Mesothelial cell of epicardium (in vitro differentiated cells): ENCODE data around the gene RASL10A. TPM values are rescaled to one million over a fixed set of nuclear protein-coding genes. Genes with fewer than 3 reads are reported as not detected.

Experiments used
- DNase-seq, 2 experiments: peaks; one replicate each; pipeline ENCODE4 v3.0.0; 2021; ENCODE audit warnings: low spot score in 2 of 2; ENCODE audit not compliant: unreplicated experiment in 2 of 2
- H3K27ac Mint-ChIP-seq: 2 replicates; pipeline ENCODE4 v1.8.0; 2021; ENCODE audit warnings: mixed read lengths
- H3K27me3 Mint-ChIP-seq: 2 replicates; pipeline ENCODE4 v1.8.0; 2021; ENCODE audit warnings: low read depth, mixed read lengths
- H3K36me3 Mint-ChIP-seq: 2 replicates; pipeline ENCODE4 v1.8.0; 2021; ENCODE audit warnings: mixed read lengths
- H3K4me1 Mint-ChIP-seq: 2 replicates; pipeline ENCODE4 v1.8.0; 2021; ENCODE audit warnings: mixed read lengths
- H3K4me3 Mint-ChIP-seq: 2 replicates; pipeline ENCODE4 v1.8.0; 2021; ENCODE audit warnings: mild to moderate bottlenecking, moderate library complexity, mixed read lengths
- H3K9me3 Mint-ChIP-seq: 2 replicates; pipeline ENCODE4 v1.8.0; 2021; ENCODE audit warnings: mixed read lengths
- total RNA-seq: library from RNA; stranded (reverse); gene quantifications from 3 replicates; pipeline ENCODE4 v1.2.1, GENCODE V29; 2021
- TF ChIP-seq, protein P1 (sequence below): fragments of 200-600 bp; sonication (generic); IDR thresholded peaks from one replicate; pipeline ENCODE4 v1.5.0; 2021; ENCODE audit warnings: antibody characterized with exemption; ENCODE audit not compliant: unreplicated experiment

Gene RASL10A
- total RNA-seq, 1 donor from 2014 or later: 3.8 TPM

GRCh38 chr22:29341056-29341848 lies 25.8 kb upstream of the RASL10A start:
- no peak overlapping the region for H3K27ac Mint-ChIP-seq
- no peaks in the 10 kb centered on the region for H3K9me3 Mint-ChIP-seq
- DNase-seq: no peak
- no peak overlapping the region for H3K4me3 Mint-ChIP-seq
- TF ChIP-seq, protein P1, sequence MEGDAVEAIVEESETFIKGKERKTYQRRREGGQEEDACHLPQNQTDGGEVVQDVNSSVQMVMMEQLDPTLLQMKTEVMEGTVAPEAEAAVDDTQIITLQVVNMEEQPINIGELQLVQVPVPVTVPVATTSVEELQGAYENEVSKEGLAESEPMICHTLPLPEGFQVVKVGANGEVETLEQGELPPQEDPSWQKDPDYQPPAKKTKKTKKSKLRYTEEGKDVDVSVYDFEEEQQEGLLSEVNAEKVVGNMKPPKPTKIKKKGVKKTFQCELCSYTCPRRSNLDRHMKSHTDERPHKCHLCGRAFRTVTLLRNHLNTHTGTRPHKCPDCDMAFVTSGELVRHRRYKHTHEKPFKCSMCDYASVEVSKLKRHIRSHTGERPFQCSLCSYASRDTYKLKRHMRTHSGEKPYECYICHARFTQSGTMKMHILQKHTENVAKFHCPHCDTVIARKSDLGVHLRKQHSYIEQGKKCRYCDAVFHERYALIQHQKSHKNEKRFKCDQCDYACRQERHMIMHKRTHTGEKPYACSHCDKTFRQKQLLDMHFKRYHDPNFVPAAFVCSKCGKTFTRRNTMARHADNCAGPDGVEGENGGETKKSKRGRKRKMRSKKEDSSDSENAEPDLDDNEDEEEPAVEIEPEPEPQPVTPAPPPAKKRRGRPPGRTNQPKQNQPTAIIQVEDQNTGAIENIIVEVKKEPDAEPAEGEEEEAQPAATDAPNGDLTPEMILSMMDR: no peak
- peaks cover 20% of the 10 kb centered on the region for H3K4me1 Mint-ChIP-seq
- H3K36me3 Mint-ChIP-seq: peaks cover 27% of the 10 kb centered on the region
- no peaks in the 10 kb centered on the region for H3K27me3 Mint-ChIP-seq

DNA sequence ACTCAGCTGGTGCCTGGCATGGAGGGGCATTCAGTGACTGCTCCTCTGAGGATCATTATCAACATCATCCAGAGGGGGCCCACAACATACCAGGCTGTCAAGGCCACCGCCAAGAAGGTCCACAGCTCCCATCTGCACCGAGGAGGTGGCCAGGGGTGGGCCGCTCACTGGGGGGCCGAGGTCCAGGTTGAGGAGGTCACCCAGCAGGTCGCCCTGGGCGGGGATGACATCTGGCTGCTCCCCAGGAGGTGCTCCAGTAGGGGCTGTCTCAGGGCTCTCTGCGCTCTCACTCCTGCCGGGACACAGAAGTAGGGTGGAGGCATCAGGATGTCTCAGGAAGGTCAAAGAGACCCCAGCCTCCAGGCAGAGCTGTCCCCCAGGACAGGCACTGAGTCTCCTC lies 25.1 kb upstream of the RASL10A start:
- H3K4me1 Mint-ChIP-seq: peaks cover 20% of the 10 kb centered on the region
- TF ChIP-seq, protein P1: no peak
- no peak overlapping the region for H3K4me3 Mint-ChIP-seq
- DNase-seq: no peak
- H3K9me3 Mint-ChIP-seq: no peaks in the 10 kb centered on the region
- H3K27ac Mint-ChIP-seq: no peak overlapping the region
- H3K27me3 Mint-ChIP-seq: no peaks in the 10 kb centered on the region
- H3K36me3 Mint-ChIP-seq: peaks cover 22% of the 10 kb centered on the region

DNA sequence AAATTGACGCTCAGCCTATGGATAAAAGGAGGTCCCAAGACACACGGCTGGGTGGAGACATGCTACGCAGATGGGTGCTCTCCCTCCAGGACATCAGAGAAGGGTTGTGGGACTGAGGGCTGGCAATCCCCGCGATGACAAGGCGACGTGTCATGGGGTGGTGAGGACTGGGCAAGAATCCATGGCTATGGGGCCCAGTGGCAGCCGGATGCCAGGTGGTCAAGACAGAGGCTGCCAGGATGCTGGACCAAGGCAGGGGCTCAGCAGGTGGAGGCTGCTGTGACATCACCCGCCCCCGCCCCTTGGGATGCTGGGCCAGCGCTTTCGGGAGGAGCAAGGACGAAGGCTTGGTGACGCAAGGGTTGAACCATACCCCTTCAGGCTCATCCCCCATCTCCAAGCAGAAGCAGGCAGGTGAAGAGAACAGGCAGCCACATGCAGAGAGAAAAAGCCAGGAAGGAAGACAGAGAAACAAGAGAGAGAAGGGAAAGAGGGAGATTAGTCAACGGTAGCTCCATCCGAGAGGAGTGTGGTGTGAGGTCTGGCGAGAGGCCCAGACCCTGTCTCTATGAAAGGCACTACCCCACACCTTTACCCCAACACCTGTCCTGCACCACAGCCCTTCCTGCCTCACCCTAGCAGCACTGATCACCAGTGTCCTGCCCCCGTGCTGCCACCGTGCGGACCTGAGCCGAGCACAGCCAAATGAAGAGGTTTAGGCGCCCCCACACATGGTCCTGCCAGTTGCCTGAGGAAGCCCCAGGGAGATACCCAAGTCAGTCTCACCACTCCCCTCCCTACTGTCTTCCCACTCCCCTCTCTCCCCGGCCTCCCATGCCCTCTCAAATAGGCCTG lies 24.1 kb upstream of the RASL10A start:
- H3K27ac Mint-ChIP-seq: no peak overlapping the region
- DNase-seq: no peak

DNA sequence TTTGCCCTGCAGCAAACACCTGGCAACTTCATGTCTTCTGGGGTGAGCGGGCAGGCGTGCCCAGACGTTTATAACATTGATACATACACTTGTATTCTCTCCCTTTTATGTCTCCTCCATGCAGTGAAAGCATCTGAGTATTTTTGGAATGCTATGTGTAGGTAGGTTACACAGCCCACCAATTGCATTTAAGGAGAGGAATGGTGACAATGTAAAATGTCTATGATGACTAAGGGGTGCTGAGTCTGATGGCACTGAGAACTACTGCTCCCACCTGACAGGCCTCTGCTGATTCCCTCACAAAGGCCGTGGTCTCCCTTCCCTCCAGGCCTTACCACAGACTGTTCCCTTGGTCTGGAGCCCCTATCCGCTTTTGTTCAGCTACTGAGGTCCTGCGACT lies 22.9 kb upstream of the RASL10A start:
- TF ChIP-seq, protein P1: no peak
- Mint-ChIP-seq H3K36me3 (peaks cover 23% of the 10 kb centered on the region), H3K4me3 (no peak overlapping the region), H3K4me1 (peaks cover 8% of the 10 kb centered on the region), H3K27me3 (no peaks in the 10 kb centered on the region), H3K27ac (no peak overlapping the region), H3K9me3 (no peaks in the 10 kb centered on the region)
- DNase-seq: no peak

More for the DNA sequence above, 24.1 kb upstream of the RASL10A start:
- Mint-ChIP-seq H3K36me3 (peaks cover 22% of the 10 kb centered on the region), H3K27me3 (no peaks in the 10 kb centered on the region), H3K9me3 (no peaks in the 10 kb centered on the region), H3K4me3 (no peak overlapping the region), H3K4me1 (peaks cover 18% of the 10 kb centered on the region)
- TF ChIP-seq, protein P1: no peak

DNA sequence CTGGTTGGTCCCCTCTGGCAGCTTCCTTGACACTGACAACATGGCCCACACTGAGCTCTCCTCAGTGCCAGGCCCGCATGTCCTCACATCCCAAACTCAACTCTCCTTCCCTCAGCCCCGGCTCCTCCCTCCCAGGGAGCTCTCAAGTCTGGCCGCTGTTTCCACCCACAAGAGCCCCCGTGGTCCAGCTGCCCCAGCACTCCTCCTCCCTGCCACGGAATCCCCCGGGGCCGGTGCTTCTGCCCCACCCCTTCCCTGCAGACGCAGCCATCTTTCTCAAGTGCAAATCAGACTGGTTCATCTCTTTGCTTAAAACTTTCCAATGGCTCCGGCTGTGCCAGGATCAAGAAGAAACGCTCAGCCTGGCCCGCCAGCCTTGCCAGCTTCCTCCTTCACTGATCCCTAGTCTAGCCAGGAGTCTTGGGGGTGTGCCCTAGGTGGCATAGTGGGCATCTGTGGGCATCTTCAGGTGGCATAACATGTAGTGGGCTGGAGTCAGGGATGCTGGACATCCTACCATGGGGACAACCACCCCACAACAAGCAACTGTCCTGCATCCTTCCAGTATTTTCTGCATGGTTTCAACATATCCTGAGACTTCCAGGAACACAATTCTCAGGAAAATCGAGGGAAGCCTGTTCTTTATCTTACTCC lies 22.3 kb upstream of the RASL10A start:
- TF ChIP-seq, protein P1: no peak
- Mint-ChIP-seq H3K36me3 (peaks cover 25% of the 10 kb centered on the region), H3K27ac (no peak overlapping the region), H3K27me3 (no peaks in the 10 kb centered on the region), H3K4me3 (no peak overlapping the region), H3K9me3 (no peaks in the 10 kb centered on the region), H3K4me1 (peaks cover 2% of the 10 kb centered on the region)
- DNase-seq: no peak
